ENCODE results near the gene SORL1-AS1.

The SORL1-AS1 gene

DNA sequence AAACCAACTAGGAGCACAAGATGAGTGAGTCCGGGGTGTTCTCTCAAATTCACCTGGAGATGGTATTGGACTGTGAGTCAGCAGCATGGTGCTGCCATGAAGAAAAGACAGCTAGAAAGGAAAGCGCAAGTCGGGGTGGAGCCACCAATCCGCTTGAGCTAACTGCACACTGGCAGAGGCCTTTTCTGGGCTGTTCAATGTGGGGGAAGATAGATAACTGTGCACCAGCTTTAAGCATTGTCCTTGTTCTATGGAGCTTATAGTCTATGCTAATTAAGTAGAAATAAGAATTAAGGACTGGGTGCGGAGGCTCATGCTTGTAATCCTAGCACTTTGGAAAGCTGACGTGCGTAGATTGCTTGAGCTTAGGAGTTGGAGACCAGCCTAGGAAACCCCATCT is 21.9 kb upstream of the SORL1-AS1 start:
- DNase-seq: no peak

DNA sequence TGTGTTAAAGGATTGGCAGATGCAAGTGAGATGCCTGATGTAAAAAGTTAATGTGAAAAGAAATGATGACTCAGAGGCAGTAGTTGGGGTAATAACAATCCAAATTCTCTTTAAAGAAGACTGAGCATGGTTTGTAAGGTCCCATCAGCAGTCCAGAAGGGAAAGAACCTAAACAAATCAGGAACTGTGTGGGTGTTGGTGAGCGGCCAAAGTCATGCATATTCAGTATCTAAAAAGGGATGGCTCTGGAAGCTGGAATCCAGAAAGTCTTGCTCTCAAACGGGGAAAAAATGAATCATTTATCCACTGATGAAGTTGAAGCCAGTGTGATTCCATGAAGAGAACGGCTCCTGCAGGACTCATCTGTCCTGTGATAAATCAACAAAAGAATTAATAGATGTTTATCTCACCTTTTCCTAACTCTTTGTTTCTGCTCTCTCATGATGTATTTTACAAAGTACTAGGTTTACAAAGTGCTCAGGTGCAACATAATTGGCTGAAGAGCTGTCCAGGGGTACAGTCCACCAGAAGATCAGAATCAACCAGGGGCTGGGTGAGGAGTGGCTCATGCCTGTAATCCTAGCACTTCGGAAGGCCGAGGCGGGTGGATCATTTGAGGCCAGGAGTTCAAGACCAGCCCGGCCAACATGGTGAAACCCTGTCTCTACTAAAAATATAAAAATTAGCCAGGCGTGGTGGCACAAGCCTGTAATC is 20.5 kb upstream of the SORL1-AS1 start:
- DNase-seq: no peak

GRCh38 chr11:121472312-121472711 is 19.5 kb upstream of the SORL1-AS1 start:
- DNase-seq: no peak

DNA sequence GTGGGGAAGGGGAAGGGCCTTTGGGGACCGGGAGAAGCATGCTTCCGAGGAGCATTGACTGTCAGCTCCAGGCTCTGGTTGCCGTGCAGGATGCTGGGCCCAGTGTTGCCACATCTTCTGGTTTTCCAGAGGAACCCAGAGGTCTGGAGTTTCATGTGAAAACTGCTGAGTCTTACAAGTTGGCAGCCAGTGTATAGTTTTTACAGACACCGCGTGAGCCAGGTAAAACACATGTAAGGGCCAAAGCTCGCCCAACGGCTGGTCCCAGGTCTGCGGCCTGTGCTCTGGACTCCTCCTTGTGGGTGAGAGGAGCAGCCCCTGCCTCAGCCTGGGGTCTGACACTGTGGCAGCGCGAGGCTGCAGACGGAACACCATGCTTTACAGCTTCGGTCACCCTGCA is 18.4 kb upstream of the SORL1-AS1 start:
- DNase-seq: no peak

DNA sequence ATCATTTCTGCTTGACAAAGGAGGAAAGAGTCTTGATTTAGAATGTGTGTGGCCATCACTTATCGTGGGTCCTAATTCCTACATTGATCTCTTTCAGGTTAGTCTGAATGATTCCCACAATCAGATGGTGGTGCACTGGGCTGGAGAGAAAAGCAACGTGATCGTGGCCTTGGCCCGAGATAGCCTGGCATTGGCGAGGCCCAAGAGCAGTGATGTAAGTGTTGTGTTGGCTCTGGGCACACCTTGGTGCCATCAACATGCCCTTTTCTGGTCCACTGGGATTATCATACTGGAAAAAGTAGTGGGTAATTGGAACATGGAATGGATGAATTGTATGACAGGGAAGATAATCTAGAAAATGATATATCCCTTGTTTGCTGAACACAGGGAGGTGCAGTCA is 17.1 kb upstream of the SORL1-AS1 start:
- no peak for DNase-seq

- no peak for DNase-seq
Measured at GRCh38 chr11:121467965-121468364, 15.2 kb upstream of the SORL1-AS1 start.

DNA sequence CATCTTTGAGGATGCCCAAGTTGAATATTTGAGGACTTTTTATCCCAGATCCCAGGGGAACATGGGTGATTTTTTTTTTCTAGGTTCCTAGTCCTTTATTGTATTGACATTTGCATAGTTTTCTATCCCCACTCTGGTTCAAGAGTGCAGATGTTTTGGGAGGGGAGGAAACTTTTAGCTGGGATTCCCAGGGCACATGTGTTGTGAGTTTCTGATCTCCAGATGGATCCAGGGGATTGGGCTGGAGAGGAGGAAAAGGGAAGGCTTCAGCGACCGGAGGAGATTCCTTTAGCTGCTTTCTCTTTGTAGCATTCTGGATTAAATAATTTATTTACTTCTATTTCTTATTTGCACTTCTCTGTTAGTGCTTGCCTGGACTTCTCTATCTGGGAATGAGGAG is 14.7 kb upstream of the SORL1-AS1 start:
- no peak for DNase-seq

GRCh38 chr11:121466063-121466794 is 13.5 kb upstream of the SORL1-AS1 start:
- peak; percentile 50 for DNase-seq

DNA sequence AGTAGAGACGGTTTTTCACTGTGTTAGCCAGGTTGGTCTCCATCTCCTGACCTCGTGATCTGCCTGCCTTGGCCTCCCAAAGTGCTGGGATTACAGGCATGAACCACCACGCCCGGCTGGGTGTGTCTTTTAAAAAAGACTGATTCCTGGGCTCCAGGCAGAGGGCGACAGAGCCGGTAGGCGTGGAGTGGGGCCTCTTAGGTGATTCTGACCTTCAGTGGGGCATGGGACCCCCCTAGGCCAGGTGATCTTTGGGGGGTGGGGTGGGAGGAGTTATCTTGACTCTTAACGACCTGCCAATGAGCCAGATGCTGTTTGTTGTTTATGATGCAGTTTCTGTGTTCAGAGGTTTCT is 12.9 kb upstream of the SORL1-AS1 start:
- no peak for DNase-seq

- DNase-seq: no peak
Measured at GRCh38 chr11:121464352-121464946, 11.7 kb upstream of the SORL1-AS1 start.

- DNase-seq: no peak
Measured at GRCh38 chr11:121463689-121464335, 11.0 kb upstream of the SORL1-AS1 start.

DNA sequence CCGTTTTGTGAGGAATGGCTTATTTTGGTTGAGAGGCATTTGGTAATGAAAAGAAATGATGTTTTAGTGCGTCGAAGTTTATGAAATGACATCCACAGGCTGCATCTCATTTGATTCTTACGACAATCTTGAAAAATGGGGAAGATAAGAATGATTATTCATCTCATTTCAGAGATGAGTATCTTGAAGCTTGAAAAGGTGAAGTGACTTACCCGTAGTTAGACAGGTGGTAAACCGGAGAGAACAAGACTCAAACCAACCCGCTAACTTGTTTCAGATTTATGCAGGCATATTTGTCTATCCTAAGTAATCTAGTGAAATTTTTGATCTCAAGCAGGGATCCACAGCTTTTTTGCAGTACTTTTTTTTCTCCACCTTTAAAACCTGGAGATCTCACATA is 9.1 kb upstream of the SORL1-AS1 start:
- DNase-seq: no peak

- no peak for DNase-seq
Measured at GRCh38 chr11:121460941-121461514, 8.3 kb upstream of the SORL1-AS1 start.

GRCh38 chr11:121459413-121460017 is 6.7 kb upstream of the SORL1-AS1 start:
- no peak for DNase-seq

DNA sequence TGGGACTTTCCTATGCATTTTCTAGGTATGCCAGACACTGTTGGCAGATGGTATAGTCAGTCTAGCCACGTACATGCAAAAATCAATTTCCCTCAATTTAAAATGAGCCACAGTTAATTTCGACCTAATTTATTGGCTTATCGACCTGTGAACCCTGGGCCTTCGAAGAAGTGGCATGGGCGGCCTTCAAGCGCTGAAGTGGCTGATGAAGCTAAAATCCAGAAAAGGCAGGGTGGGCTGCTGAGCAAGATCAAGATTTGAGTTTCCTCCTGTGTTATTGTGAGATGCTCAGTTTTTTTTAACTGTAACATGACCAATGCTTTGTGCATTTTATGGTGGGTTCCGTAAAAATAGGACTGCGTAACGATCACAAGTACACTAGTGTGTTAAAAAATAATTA is 5.8 kb upstream of the SORL1-AS1 start:
- no peak for DNase-seq

- no peak for DNase-seq
Measured at GRCh38 chr11:121456816-121457431, 4.2 kb upstream of the SORL1-AS1 start.

DNA sequence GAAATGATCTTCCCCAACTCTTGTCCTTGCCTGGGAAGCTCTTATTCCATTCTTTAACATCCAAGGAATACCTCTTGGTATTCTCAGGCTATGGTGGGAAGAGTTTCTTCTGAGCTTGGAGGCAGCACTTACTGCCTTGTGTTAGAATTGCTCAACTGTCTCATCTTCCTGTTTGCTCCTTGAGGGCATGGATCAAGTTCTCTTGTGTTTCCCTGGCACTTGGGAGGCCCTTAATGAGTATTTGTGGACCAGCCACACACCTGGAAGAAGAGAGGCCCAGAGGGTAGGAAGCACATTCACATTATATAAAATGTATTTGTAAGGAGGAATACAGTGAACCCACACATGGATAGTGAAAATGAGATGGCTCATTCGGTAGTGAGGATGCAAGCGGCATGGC is 3.4 kb upstream of the SORL1-AS1 start:
- DNase-seq: no peak

DNA sequence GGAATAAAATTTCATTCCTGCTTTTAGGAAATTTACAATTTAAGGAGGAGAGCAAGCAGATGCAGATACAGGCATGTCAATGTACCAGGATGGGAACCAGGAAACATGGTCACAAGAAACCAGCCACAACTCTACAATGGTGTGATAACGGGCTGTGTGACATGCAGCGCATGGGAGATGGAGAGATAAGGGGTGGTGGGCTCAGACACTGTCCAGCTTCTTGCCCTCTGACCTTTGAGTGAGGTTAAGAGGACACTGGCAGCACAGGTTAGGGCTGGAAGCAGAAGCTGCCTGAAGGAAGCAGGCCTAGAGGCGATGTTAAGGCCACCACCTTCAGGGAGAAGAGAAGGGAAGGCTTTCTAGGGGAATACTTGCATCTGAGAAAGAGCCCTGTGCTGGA is 2.3 kb upstream of the SORL1-AS1 start:
- no peak for DNase-seq

- no peak for DNase-seq
Measured at GRCh38 chr11:121453589-121454299, 977 bp upstream of the SORL1-AS1 start.

- peak; percentile 58 for DNase-seq
Measured at GRCh38 chr11:121451986-121452608, 670 bp downstream of the SORL1-AS1 start, which contains the start of gene SORL1. Gene SORL1 (plus strand): TSS chr11:121452314. CDS start chr11:121452332, 18 bp downstream.

Data from NCI-H1436 (cell line).